Nucleus accumbens (tissue), 56 donors: ENCODE measurements around the gene DNAH17.

Source experiments
- DNase-seq, 56 donors: peaks; one replicate each; lab custom pipeline; 2025; lab: John Stamatoyannopoulos, UW

Gene DNAH17

DNA sequence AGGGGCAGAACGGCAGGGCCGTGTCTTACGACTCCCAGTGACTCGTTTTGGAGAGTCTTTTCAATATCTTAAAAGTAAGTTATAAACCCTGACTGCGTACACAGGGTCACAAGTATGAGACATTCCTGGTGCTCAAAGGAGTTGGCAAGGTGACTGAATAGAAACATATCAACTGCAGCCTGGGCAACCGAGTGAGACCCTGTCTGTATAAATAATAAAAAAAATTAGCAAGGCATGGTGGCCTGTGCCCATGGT lies 115.5 kb downstream of the DNAH17 start:
- no peak for DNase-seq

DNA sequence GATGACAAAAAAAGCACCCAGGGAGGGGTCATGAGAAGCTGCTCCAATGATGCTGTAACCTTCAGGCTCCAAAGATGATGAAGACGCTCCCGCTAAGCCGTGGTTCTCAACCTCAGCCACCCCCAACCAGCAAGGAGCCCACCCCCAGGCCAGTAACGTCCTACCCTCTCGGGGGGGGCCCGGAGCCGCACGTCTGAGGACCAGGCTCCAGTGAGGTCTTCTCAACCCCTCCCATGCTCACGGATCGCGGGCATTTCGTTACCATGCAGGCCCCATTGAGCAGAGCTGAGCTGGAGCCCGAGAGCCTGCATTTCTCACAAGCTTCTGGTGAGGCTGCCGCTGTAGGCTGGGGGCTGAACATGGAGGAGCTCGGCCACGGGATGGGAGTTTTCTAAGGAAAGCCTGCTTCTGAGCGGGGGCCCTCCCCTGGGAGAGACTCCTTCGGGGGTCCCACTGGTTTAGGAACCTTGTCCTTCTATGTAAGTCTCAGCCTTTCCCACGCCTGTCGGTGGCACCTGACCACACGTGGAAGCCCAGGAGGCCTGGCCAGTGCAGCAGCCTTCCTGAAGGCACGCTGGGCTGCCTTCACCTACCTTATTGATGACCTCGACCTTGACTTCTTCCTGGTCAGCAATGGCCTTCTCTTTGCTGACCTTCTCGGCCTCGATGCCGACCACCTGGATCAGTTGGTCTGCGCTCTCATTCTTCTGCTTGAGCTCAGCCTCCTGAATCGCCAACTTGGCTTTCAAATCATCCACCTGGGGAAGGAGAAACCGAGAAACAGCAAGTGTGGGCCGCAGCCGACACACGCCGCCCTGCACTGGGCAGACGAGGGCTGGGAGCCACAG lies 116.0 kb downstream of the DNAH17 start:
- DNase-seq = no peak

DNA sequence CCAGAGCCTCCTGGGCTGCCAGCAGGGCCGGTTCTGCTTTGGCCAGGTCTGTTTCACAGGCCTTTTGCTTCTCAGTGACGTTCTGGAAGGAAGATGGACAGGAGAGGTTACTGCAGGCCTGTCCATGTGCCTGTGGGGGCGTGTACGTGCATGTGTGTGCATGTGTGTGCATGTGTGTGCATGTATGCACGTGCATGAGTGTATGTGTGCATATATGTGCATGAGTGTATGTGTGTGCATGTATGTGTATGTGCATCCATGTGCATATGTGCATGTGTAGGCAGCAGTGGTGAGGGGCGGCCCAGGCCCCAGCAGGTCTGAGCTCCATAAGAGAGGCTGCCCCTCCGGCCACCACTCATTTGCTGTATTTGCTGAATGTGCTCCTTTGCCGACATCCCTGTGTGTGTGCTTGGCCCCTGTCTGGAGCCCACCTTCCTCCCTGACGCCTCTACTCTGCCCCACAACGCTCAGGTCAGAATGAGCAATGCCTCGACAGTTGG lies 117.0 kb downstream of the DNAH17 start:
- no peak for DNase-seq

DNA sequence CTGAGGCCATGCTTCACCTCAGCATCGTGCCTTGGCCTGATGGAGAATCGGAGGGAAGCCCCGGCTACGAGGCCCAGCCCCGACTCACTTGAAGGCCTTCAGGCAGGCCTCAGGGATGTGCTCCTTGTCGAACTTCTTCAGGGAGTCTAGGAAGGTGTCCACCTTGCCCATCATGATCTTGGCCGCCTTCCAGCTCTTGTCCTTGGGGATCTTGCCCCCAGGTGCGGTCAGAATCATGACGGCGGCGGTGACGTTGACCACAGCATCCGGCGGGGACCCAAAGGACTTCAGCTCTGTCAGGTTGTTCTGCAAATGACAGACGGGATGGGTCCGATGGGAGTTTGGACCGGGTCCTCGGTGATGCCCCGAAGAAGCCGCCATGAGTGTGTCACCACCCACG lies 117.5 kb downstream of the DNAH17 start:
- no peak for DNase-seq

DNA sequence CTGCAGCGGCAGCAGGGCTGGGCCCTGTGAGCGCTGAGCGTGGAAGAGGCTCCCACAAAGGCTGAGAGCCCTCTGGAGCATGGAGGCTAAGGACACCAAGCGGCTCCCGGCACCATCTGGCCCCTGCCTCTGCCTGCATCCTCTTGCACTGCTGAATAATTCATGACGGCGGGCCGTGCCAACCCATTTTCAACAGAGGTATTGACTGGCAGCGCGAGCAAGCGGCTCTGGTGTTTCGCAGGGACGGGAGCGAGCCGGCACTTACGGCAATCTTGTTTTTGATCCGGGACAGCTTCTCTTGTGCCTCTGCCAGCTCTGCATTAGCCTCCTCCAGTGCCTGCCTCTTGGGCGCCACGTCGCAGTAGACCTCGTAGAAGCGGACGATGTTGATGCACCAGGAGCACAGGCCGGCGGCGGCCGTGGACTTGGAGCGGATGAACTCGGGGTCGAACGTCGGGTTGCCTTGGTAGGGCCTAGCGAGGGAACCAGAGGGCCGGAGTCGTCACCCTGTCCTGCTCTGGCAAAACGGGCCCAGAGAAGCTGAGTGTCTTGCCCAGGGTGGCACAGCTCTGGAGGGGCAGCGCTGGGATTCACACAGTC lies 118.4 kb downstream of the DNAH17 start:
- DNase-seq = peak in 55 of 56 donors; percentile 20 to 98 (median 89)

DNA sequence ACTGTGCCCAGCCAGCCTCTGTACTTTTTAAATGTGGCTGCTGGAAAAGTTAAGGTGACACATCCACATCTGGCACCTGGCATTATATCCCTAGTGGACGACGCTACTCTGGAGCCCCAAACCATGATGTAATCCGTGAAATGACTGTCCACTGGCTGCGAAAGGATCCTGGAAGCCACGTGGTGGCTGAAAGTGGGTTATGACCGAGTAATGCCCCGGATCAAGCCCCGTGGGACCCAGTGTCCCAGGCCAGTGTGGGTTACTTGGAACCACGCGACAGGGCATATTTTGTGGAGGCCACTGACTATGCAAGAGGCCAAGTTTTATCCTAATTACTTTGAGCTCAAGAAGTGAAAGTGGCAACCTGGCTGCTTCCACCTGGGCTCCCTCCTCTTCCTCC lies 119.1 kb downstream of the DNAH17 start:
- peak in 11 of 56 donors; percentile 3 to 55 (median 39) for DNase-seq

DNA sequence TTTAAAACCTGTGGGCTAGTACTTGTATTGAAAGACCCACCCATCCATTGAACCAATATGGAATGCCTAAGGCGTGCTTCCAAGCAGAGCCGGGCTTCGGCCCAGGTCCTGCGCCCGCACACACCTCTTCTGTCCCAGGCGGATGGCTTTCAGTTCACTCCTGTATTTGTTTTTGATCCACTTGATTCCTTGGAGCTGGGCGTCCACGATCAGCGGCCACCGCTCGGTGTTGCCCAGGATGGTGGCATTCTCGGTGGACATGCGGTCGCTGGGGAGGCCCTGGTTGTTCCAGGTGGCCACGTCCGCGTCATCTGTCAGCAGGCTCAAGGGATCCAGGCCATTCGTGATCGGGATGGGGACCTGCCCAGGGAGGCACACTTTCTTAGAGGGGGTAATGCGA lies 122.8 kb downstream of the DNAH17 start:
- no peak for DNase-seq

DNA sequence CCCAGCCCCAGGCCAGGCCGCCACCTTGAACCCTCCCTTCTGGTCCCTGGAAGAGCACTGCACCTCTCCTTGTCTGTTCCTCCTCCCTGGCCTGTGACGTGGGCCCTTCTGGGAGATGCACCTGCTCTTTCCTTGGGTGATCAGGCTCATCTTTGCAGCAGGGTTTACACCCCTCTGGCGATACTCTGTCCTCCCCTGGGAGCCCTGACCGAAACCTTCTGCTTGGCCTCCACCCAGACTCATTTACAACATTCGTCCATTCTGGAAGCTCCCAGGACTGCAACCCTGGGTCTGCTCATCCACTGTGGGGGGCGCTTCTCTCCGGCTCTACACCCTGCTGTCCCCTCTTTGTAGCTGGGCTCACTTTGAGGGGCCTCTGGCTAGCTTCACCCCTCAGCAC lies 125.4 kb downstream of the DNAH17 start:
- DNase-seq = no peak

DNA sequence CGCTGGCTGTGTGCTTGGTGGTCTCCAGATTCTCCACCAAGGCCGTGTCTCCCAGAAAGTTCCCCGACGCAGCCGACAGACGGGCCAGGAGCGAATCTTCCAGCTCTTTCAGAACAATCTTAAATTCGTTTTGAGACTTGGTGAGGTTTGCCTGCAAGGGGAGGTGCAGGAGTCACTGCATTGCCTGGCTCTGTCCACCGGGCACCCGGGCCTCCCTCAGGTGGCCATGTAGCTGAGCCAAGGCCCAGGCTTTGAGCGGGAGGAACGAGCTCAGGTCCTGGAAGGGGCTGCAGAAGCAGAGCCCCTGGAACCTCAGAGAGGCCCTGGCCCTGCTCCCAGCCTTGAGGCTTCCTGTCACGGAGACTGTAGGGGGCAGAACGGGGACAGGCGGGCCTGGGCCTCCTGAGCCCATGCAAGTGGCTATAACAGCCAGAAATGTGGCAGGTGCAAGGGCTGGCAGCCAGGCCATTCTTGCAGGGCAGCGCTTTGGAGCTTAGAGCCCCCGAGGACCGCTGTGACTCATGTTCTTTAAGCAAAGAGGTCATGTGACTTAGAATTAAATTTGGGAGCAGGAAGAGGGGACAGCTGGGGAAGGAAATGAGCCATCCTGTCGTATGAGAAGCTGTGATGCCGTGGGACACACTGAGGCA lies 126.4 kb downstream of the DNAH17 start:
- no peak for DNase-seq

DNA sequence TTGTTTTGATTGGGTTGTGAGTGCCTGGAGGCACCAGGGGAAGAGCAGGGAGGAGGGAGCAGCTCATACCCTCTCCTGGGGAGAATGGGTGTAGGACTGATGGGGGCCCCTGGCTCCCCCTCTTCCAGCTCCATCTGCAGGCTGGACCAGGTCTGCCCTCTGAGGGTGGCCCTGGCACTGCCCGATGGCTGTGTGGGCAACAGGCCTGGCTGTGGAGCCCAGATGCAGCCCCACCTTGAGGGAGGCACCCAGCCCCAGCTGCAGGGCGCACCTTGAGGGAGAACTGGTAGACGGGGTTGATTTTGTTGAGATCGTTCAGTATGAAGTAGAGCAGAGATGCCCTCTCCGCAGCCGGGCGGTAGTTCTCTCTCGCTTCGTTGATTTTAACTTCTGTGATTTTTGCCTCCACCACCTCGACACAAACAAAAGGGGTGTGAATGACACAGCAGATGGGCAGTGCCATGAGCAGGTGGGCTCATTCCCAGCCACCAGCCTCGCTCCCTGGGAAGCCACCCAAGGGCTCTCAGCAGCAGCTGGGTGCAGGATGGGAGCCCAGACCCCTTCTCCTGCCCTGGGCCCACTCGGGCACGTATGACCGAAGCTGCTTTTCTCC lies 127.1 kb downstream of the DNAH17 start:
- no peak for DNase-seq

DNA sequence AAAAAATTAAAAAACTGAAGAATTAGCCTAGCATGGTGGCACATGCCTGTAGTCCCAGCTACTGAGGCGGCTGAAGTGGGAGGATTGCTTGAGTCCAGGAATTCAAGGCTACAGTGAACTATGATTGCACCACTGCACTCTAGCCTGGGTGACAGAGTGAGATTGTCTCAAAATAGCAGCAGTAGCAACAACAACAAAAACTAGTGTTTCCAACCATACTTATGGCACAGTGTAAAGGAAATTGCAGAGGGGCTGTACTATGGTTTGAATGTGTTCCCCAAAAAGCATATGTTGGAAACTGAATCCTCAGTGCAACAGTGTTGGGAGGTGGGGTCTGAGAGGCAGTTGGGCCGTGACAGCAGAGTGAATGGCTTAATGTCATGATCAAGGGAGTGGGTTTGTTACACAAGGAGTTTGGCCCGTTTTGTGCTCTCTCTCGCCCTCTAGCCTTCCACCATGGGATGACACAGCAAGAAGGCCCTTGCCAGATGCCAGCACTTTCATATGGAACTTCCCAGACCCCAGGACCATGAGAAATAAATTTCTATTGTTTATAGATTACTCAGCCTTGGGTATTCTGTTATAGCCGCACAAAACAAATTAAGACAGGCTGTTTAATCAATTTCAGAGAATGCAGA lies 128.7 kb downstream of the DNAH17 start:
- no peak for DNase-seq

DNA sequence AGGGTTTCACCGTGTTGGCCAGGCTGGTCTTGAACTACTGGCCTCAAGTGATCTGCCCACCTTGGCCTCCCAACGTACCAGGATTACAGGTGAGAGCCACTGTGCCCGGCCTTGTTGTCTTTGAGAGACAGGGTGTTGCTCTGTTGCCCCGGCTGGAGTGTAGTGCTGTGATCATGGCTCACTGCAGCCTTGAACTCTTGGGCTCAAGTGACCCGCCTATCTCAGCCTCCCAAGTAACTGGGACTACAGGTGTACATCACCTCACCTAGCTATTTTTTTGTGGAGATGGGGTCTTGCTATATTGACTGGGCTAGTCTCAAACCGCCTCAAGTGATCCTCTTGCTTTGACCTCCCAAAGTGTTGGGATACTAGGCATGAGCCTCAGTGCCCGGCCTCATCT lies 130.4 kb downstream of the DNAH17 start:
- no peak for DNase-seq

DNA sequence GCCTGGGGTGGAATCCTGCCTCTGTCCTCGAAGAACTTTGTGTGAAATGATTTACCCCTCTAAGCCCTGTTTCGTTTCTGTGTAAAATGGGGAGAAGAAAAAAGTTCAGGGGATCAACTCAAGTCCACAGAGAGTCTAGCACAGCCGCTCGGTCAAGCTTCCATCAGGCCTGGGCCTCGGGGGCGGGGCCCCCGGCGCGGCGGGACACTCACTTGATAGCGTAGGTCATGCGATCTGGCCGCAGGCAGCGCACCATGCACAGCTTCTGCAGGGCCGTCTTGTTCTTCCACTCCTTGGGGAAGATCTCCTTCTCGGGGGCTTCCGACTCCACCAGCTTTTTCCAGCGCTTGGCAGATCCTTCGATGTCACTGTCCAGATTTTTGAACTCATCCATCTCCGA lies 132.8 kb downstream of the DNAH17 start:
- DNase-seq = no peak

DNA sequence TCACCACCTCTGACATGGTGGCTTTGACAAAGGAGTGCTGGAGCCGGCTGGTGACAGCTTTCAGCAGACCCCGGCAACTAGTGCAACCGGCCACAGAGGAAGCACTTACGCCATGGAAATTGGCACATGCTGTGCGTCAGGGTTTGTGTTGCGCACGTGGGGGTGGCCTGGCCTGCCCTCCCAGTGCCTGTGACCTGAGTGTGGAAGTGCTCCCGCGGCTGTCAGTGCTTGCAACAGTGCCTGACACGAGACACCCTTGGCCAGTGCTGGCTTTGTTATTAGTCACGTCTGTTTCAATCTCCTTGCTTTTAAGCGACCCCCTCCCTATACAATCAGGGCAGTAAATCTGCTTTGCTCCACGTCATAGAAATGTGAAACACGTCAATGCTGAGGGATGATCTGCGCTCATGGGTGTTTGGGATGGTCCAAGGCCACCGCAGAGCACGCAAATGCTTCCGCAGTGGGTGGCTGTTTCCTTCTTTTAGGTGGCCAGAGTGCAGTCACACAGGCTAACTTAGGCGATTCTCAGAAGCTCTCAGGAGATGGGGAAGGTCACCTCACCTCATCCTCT lies 134.5 kb downstream of the DNAH17 start:
- DNase-seq = peak in 4 of 56 donors; percentile 9 to 34 (median 14)

DNA sequence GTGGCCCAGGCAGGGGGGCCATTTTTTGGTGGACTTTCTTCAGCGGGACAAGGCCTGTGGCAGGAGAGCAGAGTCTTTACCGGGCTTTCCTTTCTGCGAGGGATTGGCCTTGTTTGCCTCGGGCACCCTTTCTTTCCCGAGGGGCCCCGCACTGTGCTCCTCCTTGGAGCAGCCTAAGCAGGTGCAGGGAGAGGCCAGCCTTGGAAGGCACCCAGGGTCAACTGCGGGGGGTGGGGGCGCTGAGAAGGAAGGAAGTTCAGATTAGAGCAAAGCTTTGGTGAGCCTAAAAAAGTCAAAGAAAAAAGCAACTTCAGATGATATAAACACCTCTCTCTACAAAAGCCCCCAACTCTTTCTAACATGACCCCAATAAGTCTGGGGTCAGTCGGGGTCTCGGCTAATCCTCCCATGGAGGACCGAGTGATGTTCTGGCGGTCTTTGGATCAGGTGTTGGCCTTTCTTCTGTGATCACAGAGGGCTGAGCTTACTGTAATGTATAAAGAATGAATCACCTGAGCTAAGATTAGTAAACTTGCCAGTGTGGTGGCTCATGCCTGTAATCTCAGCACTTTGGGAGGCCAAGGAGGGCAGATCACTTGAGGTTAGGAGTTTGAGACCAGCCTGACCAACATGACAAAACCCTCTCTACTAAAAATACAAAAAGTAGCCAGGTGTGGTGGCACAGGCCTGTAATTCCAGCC lies 135.8 kb downstream of the DNAH17 start:
- DNase-seq = no peak

DNA sequence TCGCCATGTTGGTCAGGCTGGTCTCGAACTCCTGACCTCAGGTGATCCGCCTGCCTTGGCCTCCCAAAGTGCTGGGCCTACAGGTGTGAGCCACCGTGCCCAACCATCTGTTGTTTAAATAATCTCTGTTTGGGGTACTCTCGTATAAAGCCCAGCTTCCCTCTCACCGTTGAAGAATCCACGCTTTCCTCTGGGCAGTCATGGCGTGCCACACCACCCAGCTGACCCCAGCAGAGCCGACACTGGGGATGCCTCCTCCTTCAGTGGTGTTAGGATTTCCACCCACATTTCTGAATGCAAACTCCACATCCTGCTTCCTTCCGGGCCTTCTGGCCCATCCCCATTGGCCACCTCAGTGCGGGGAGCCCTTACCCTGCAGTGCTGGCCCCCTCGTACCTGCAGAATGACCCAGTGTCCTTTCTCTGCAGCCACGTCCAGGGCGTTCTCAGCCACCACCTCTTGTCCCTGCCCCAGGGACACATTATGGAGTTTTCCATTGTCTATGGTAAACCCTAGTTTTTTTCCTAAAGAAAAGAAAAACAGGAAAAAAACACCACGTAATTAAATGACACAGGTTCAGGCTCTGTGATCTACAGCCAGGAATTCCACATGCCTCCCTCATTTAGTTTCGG lies 138.4 kb downstream of the DNAH17 start:
- DNase-seq = no peak

DNA sequence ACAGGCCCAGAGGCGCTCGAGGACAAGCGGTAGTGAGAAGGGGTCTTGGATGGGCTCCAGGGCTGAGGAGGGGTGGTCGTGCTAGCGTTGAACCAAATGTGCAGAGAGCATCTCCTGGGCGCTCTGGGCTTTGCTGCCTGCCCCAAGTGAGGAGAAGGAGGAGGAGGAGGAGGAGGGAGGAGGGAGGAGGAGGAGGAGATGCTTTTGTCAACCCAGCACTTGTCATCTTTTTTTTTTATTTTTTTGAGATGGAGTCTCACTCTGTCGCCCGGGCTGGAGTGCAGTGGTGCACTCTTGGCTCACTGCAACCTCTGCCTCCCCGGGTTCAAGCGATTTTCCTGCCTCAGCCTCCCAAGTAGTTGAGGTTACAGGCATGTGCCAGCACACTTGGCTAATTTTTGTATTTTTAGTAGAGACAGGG lies 138.9 kb downstream of the DNAH17 start:
- DNase-seq = no peak

DNA sequence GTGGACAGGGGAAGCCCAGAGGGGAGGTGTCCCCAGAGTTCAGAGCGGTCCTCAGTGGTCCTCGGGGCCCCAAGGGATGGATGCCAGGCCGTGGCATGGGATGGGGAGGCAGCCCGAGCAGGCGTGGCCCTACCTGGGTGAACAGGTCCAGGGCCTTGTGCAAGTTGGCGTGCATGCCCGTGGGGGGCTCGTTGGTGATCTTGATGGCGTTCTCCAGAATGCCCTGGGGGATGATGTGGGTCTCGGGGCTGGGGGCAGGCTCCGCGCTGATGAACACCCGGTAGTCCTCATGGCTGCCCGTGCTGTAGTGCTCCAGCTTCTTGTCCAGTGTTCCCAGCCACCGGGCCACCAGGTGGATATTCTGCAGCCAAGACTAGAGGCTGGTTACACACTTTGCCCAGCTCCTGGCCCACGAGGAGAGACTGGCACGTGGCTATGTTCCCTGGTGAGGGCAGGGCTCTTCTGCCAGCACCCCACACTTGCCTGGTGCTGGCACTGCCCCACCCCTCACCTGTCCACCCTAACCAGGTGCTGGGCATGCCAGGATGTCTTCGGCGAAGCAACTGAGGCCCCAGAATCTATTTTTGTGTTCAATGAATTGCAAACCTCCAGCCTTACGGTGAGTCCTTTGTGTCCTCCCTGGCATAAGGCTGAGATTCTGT lies 139.6 kb downstream of the DNAH17 start:
- no peak for DNase-seq
